HG03064 (cell line): Measurements from ENCODE around the gene SOS2.
"Not testable (repeated sequence)": the region's sequence is repeated elsewhere in the genome, so short reads cannot be mapped to it uniquely, and the experiment has no call there.

Experiments
- ATAC-seq: cut with Tn5 transposase; IDR thresholded peaks from one replicate; pipeline ENCODE4 v1.9.1; 2021; ENCODE audit warnings: low read depth; ENCODE audit not compliant: unreplicated experiment

Gene SOS2

GRCh38 chr14:50088117-50088515, 143.3 kb downstream of the SOS2 start:
- ATAC-seq, result no peak

GRCh38 chr14:50087341-50088116, 143.8 kb downstream of the SOS2 start:
- no peak for ATAC-seq

- ATAC-seq, result no peak
Observed at GRCh38 chr14:50086321-50086711, 145.1 kb downstream of the SOS2 start.

- ATAC-seq, result peak; percentile 56
Observed at GRCh38 chr14:50085570-50086320, 145.6 kb downstream of the SOS2 start.

- ATAC-seq, result no peak
Observed at GRCh38 chr14:50084666-50085065, 146.7 kb downstream of the SOS2 start.

- peak; percentile 22 for ATAC-seq
Observed at GRCh38 chr14:50083467-50084337, 147.7 kb downstream of the SOS2 start.

GRCh38 chr14:50082784-50083466, 148.5 kb downstream of the SOS2 start:
- ATAC-seq, result peak; percentile 60

GRCh38 chr14:50082308-50082742, 149.1 kb downstream of the SOS2 start:
- ATAC-seq, result no peak

- not testable (repeated sequence) for ATAC-seq
Observed at GRCh38 chr14:50079103-50079502, 152.3 kb downstream of the SOS2 start.

GRCh38 chr14:50073663-50074062, 157.7 kb downstream of the SOS2 start:
- ATAC-seq, result not testable (repeated sequence)

GRCh38 chr14:50072395-50072794, 159.0 kb downstream of the SOS2 start:
- ATAC-seq, result no peak

GRCh38 chr14:50070840-50071548, 160.4 kb downstream of the SOS2 start:
- no peak for ATAC-seq

GRCh38 chr14:50070230-50070629, 161.1 kb downstream of the SOS2 start:
- no peak for ATAC-seq

- ATAC-seq, result no peak
Observed at GRCh38 chr14:50069325-50069724, 162.1 kb downstream of the SOS2 start.

- ATAC-seq, result no peak
Observed at GRCh38 chr14:50068496-50068895, 162.9 kb downstream of the SOS2 start.

GRCh38 chr14:50067723-50068495, 163.5 kb downstream of the SOS2 start:
- ATAC-seq, result no peak
